Smooth muscle cell (in vitro differentiated cells): ENCODE results near the gene SMOC2. TPM values are rescaled to one million over a fixed set of nuclear protein-coding genes. Genes with fewer than 3 reads are reported as not detected.
A peak's percentile ranks its signal among the peaks of the same experiment; 100 is the strongest.

Experiments
- DNase-seq: peaks from one replicate; lab custom pipeline; 2025; ENCODE audit not compliant: unreplicated experiment; lab: John Stamatoyannopoulos, UW
- H2AFZ ChIP-seq: fragments of 200-600 bp; sonication (generic); 2 replicates; pipeline ENCODE4 v1.6.0; 2016; ENCODE audit warnings: antibody characterized with exemption, low read depth, mild to moderate bottlenecking
- H3F3A ChIP-seq: fragments of 200-600 bp; sonication (generic); 2 replicates; pipeline ENCODE4 v1.6.0; 2017; ENCODE audit warnings: antibody characterized with exemption, low read depth
- H3K27ac ChIP-seq: fragments of 200-600 bp; sonication (generic); 2 replicates; pipeline ENCODE4 v1.5.1; 2016; ENCODE audit warnings: low read depth, mild to moderate bottlenecking
- H3K27me3 ChIP-seq: fragments of 200-600 bp; sonication (generic); 2 replicates; pipeline ENCODE4 v1.6.1; 2016; ENCODE audit warnings: low read depth, mild to moderate bottlenecking
- H3K36me3 ChIP-seq: fragments of 200-600 bp; sonication (generic); 2 replicates; pipeline ENCODE4 v1.5.1; 2016; ENCODE audit warnings: low read depth
- H3K4me1 ChIP-seq: fragments of 200-600 bp; sonication (generic); 2 replicates; pipeline ENCODE4 v1.5.1; 2016; ENCODE audit warnings: low read depth
- H3K4me2 ChIP-seq: fragments of 200-600 bp; sonication (generic); 2 replicates; pipeline ENCODE4 v1.6.0; 2016; ENCODE audit warnings: mild to moderate bottlenecking
- H3K4me3 ChIP-seq: fragments of 200-600 bp; sonication (generic); 2 replicates; pipeline ENCODE4 v1.5.1; 2016; ENCODE audit warnings: mild to moderate bottlenecking
- H3K79me2 ChIP-seq: fragments of 200-600 bp; sonication (generic); 2 replicates; pipeline ENCODE4 v1.6.0; 2016; ENCODE audit warnings: low read depth, mild to moderate bottlenecking
- H3K9ac ChIP-seq: fragments of 200-600 bp; sonication (generic); 2 replicates; pipeline ENCODE4 v1.6.0; 2016; ENCODE audit warnings: low read depth
- H3K9me3 ChIP-seq: fragments of 200-600 bp; sonication (generic); replicated peaks from 2 replicates; pipeline ENCODE4 v1.5.1; 2016; ENCODE audit warnings: low read depth
- H4K20me1 ChIP-seq: fragments of 200-600 bp; sonication (generic); 2 replicates; pipeline ENCODE4 v1.6.0; 2016; ENCODE audit warnings: low read depth
- CTCF ChIP-seq: fragments of 200-600 bp; sonication (generic); IDR thresholded peaks from 2 replicates; pipeline ENCODE4 v1.5.1; 2017; ENCODE audit warnings: borderline replicate concordance, mild to moderate bottlenecking, antibody characterized with exemption; ENCODE audit not compliant: insufficient read depth, poor library complexity, severe bottlenecking
- WGBS: methylation state at CpG from one replicate; pipeline ENCODE4 v1.1.7; 2016; ENCODE audit warnings: low lambda C conversion rate; 5-methylcytosine and 5-hydroxymethylcytosine counted together
- polyA plus RNA-seq: library from polyadenylated mRNA; unstranded; fragments of >200 nt; fragmentation: Nextera tagmentation; extraction: Ambion mirVana; gene quantifications from 2 replicates; pipeline ENCODE4 v1.2.1, GENCODE V29; 2016
- total RNA-seq: library from RNA; depleted of rRNA; stranded (reverse); fragments of >200 nt; gene quantifications from 2 replicates; pipeline ENCODE4 v1.2.3, GENCODE V29; 2014

The SMOC2 gene
- total and polyA plus RNA-seq, 2 experiments from 2014 or later = 0.63 to 1.2 TPM

- Histone ChIP-seq H3K4me1 (no peaks in the 10 kb centered on the region), H3K4me2 (no peak overlapping the region), H3K36me3 (no peaks in the 10 kb centered on the region), H4K20me1 (no peaks in the 10 kb centered on the region), H3F3A (no peaks in the 10 kb centered on the region), H3K79me2 (no peaks in the 10 kb centered on the region), H2AFZ (no peak overlapping the region), H3K27me3 (no peaks in the 10 kb centered on the region), H3K9me3 (no peaks in the 10 kb centered on the region), H3K9ac (no peak overlapping the region), H3K27ac (no peak overlapping the region), H3K4me3 (no peak overlapping the region)
- TF ChIP-seq CTCF = no peak
- WGBS = 84% methylated on average over 6 of the region's 6 CpGs
- DNase-seq = no peak
Measured at GRCh38 chr6:168615837-168616236, 174.9 kb downstream of the SMOC2 start.

- no peak overlapping the region for H3K4me2 ChIP-seq
- no peaks in the 10 kb centered on the region for H4K20me1 ChIP-seq
- H3K36me3 ChIP-seq = no peaks in the 10 kb centered on the region
- H3K4me1 ChIP-seq = no peaks in the 10 kb centered on the region
- no peak overlapping the region for H3K9ac ChIP-seq
- DNase-seq = no peak
- peak; percentile 30 for TF ChIP-seq CTCF
- 85% methylated on average over 21 of the region's 21 CpGs for WGBS
- H2AFZ ChIP-seq = no peak overlapping the region
- H3K9me3 ChIP-seq = no peaks in the 10 kb centered on the region
- no peak overlapping the region for H3K4me3 ChIP-seq
- no peaks in the 10 kb centered on the region for H3F3A ChIP-seq
- no peak overlapping the region for H3K27ac ChIP-seq
- no peaks in the 10 kb centered on the region for H3K27me3 ChIP-seq
- no peaks in the 10 kb centered on the region for H3K79me2 ChIP-seq
Measured at GRCh38 chr6:168616816-168617765, 176.1 kb downstream of the SMOC2 start.

GRCh38 chr6:168618546-168619315 lies 177.7 kb downstream of the SMOC2 start:
- TF ChIP-seq CTCF = no peak
- Histone ChIP-seq H3K27ac (no peak overlapping the region), H3K36me3 (no peaks in the 10 kb centered on the region), H3F3A (no peaks in the 10 kb centered on the region), H3K4me1 (no peaks in the 10 kb centered on the region), H3K9me3 (no peaks in the 10 kb centered on the region), H3K4me2 (peak overlapping the region; percentile 3), H3K79me2 (no peaks in the 10 kb centered on the region), H4K20me1 (no peaks in the 10 kb centered on the region), H2AFZ (no peak overlapping the region), H3K27me3 (no peaks in the 10 kb centered on the region), H3K9ac (no peak overlapping the region), H3K4me3 (no peak overlapping the region)
- no peak for DNase-seq
- 85% methylated on average over 21 of the region's 21 CpGs for WGBS
